Natural killer cell treated with Interleukin-12 subunit alpha and Interleukin-12 subunit beta and Interleukin-15 and Interleukin-18, amount 100 ng/mL, for 72 hours (primary cell): ENCODE results near the gene MAGEB6B. TPM values are rescaled to one million over a fixed set of nuclear protein-coding genes. Genes with fewer than 3 reads are reported as not detected.
"Not testable (repeated sequence)": the region's sequence is repeated elsewhere in the genome, so short reads cannot be mapped to it uniquely, and the experiment has no call there.

Experiments
- ATAC-seq, 2 donors: fragments of 150-1000 bp; cut with Tn5 transposase in 1 of 2; sonication (Bioruptor Pico), chemical (Tn5 transposase) in 1 of 2; 2 replicates each; pipeline ENCODE4 v1.10.0; 2021
- DNase-seq: peaks from one replicate; pipeline ENCODE4 v3.0.0; 2022; ENCODE audit warnings: low spot score
- H3K27ac Mint-ChIP-seq, 2 donors: 1 replicate in 1 of 2; 2 replicates in 1 of 2; pipeline ENCODE4 v1.8.0; 2022; ENCODE audit warnings: mixed read lengths in 2 of 2, mild to moderate bottlenecking in 1 of 2, moderate library complexity in 1 of 2
- H3K27me3 Mint-ChIP-seq, 2 donors: 1 replicate in 1 of 2; 2 replicates in 1 of 2; pipeline ENCODE4 v1.8.0; 2022; ENCODE audit warnings: mixed read lengths in 2 of 2
- H3K36me3 Mint-ChIP-seq: one replicate; pipeline ENCODE4 v1.8.0; 2022; ENCODE audit warnings: mixed read lengths
- H3K4me1 Mint-ChIP-seq, 2 donors: 1 replicate in 1 of 2; 2 replicates in 1 of 2; pipeline ENCODE4 v1.8.0; 2022; ENCODE audit warnings: low read depth in 2 of 2, mixed read lengths in 2 of 2, mild to moderate bottlenecking in 1 of 2
- H3K4me3 Mint-ChIP-seq: one replicate; pipeline ENCODE4 v1.8.0; 2022; ENCODE audit warnings: mixed read lengths
- H3K9me3 Mint-ChIP-seq: 2 replicates; pipeline ENCODE4 v1.8.0; 2022; ENCODE audit warnings: mixed read lengths
- total RNA-seq, 2 donors: library from RNA; stranded (reverse); gene quantifications; one replicate each; pipeline ENCODE4 v1.2.3, GENCODE V29; 2022

Gene MAGEB6B, protein sequence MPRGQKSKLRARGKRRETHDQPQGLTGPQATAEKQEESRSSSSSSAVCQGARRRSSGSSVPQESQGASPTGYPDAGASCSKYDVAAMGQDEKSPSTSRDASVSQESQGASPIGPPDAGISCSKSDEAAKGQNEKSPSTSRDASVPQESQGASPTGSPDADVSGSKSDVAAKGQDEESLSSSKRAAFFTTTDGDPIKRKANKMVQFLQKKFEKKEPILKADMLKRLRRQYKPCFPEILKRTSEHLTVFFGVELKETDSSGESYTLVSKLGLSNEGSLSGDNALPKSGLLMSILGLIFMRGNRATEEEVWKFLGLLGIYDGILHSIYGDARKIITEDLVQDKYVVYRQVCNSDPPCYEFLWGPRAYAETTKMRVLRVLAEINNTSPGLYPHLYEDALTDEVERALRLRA
- total RNA-seq: not detected

DNA sequence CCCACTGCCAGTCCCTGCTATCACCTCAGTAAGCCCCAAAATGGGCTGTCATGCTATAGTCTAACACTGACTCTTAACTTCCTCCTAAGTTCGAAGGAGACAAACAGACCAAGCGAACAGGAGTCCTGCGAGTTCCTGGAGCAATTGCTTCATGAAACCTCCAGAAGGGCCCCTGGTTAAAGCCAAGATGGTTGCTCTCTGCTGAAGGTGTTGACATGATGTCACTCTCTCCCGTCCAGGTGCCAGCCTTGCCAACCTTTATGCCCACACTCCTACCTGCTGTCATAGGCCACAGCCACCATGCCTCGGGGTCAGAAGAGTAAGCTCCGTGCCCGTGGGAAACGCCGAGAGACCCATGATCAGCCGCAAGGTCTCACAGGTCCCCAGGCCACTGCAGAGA lies at the start of gene MAGEB6B:
TSS of gene MAGEB6B (plus strand) at position 301 of the 400 bp plus-strand sequence. CDS start at position 301, 0 bp downstream.
- ATAC-seq: no peak

GRCh38 chrX:26138274-26138673 lies 22.1 kb upstream of the MAGEB6B start, which contains the start of gene MAGEB18:
MAGEB18 (plus strand) TSS chrX:26138343; CDS start chrX:26138986, 643 bp downstream.
- Mint-ChIP-seq H3K9me3 (peaks cover 3% of the 10 kb centered on the region), H3K4me1 (no peaks in the 10 kb centered on the region), H3K27me3 (no peaks in the 10 kb centered on the region), H3K36me3 (no peaks in the 10 kb centered on the region), H3K27ac (no peak within 1 kb of the TSS), H3K4me3 (no peak within 1 kb of the TSS)
- DNase-seq: no peak
- ATAC-seq: no peak

More for the DNA sequence above, at the start of gene MAGEB6B:
- Mint-ChIP-seq H3K27me3 (no peaks in the 10 kb centered on the region), H3K36me3 (no peaks in the 10 kb centered on the region), H3K27ac (no peak within 1 kb of the TSS), H3K4me1 (no peaks in the 10 kb centered on the region), H3K4me3 (no peak within 1 kb of the TSS), H3K9me3 (peaks cover 12% of the 10 kb centered on the region)
- DNase-seq: no peak

DNA sequence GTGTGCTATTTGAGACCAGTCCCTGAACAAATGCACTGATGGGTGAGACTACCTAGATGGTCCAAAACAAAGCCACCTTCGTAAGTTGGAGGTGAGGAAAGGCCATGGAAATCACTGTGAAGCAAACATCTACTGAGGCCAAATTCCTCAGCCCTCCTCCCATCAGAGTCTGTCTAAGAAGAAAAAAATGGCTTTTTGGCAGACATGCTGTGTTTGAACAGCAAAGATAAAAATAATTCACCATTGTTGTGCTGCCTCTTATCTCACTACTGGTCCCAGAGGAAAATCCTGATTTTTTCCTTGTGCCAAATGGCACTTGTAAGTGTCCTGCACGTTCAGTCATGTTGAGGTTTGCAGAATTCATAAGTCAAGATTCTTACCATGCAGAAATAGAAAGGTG lies 14.4 kb upstream of the MAGEB6B start:
- Mint-ChIP-seq H3K4me1 (no peaks in the 10 kb centered on the region), H3K27ac (no peak overlapping the region), H3K4me3 (no peak overlapping the region), H3K27me3 (no peaks in the 10 kb centered on the region), H3K36me3 (no peaks in the 10 kb centered on the region), H3K9me3 (no peaks in the 10 kb centered on the region)
- ATAC-seq (no peak), DNase-seq (no peak)

GRCh38 chrX:26192204-26192603 lies 31.8 kb downstream of the MAGEB6B start, which contains the start of gene MAGEB6:
MAGEB6 (plus strand) TSS chrX:26192440; CDS start chrX:26193847, 1,407 bp downstream.
- Mint-ChIP-seq H3K27ac (no peak within 1 kb of the TSS), H3K9me3 (peaks cover 6% of the 10 kb centered on the region), H3K36me3 (no peaks in the 10 kb centered on the region), H3K27me3 (no peaks in the 10 kb centered on the region), H3K4me1 (no peaks in the 10 kb centered on the region), H3K4me3 (no peak within 1 kb of the TSS)
- no peak for ATAC-seq
- DNase-seq: no peak

DNA sequence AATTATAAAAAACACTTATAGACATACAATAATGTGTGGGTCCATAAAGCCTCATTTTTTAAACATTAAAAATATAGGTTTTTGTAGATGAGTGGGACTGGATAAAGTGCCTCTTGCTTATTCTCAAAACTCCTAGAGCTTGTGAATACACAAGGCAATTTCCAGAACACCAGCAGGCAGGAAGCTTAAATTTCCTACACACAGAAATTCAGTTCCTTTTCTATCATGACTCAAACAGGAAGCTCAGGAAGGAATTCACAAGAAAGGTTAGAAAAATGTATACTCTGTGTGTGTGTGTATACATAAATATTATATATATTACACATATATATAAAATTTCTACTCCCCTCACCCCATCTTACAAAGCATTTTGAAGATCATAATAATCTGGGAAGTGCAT lies 43.2 kb downstream of the MAGEB6B start:
- Mint-ChIP-seq H3K4me3 (no peak overlapping the region), H3K27ac (no peak overlapping the region), H3K4me1 (no peaks in the 10 kb centered on the region), H3K27me3 (no peaks in the 10 kb centered on the region), H3K9me3 (peaks cover 4% of the 10 kb centered on the region), H3K36me3 (no peaks in the 10 kb centered on the region)
- DNase-seq (no peak), ATAC-seq (no peak)

DNA sequence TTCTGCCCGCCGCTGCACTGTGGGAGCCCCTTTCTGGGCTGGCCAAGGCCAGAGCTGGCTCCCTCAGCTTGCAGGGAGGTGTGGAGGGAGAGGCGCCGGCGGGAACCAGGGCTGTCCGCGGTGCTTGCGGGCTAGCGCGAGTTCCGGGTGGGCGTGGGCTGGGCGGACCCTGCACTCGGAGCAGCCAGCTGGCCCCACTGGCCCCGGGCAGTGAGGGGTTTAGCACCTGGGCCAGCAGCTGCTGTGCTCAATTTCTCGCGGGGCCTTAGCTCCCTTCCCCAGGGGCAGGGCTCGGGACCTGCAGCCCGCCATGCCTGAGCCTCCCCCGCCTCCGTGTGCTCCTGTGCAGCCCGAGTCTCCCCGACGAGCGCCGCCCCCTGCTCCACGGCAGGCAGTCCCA lies 44.3 kb downstream of the MAGEB6B start:
- H3K4me3 Mint-ChIP-seq, H3K9me3 Mint-ChIP-seq, H3K27ac Mint-ChIP-seq, H3K4me1 Mint-ChIP-seq, ATAC-seq, H3K36me3 Mint-ChIP-seq, H3K27me3 Mint-ChIP-seq, DNase-seq: not testable (repeated sequence)

- Mint-ChIP-seq H3K4me1 (no peaks in the 10 kb centered on the region), H3K4me3 (no peak overlapping the region), H3K27me3 (no peaks in the 10 kb centered on the region), H3K9me3 (peaks cover 4% of the 10 kb centered on the region), H3K27ac (no peak overlapping the region), H3K36me3 (no peaks in the 10 kb centered on the region)
- DNase-seq (no peak), ATAC-seq (no peak)
These were observed 47.6 kb downstream of the MAGEB6B start for GRCh38 chrX:26208012-26208411.

Other genes with a start within 250 kb of the MAGEB6B start
- not detected for gene MAGEB18, start 22.3 kb upstream of the MAGEB6B start, total RNA-seq
- not detected for gene MAGEB6, start 31.8 kb downstream of the MAGEB6B start, total RNA-seq
- gene MAGEB5, start 55.6 kb downstream of the MAGEB6B start, total RNA-seq: not detected